SK-N-SH treated with all-trans-retinoic acid at 6 μM for 48 hours (cell line): ENCODE data around the gene AGBL5.
A peak's percentile ranks its signal among the peaks of the same experiment; 100 is the strongest.

Source experiments
- ATAC-seq: fragments of 200-7000 bp; cut with Tn5 transposase; 3 replicates; pipeline ENCODE4 v1.9.1; 2020; ENCODE audit warnings: mild to moderate bottlenecking, moderate library complexity
- ARNTL ChIP-seq: fragments of 450-650 bp; formaldehyde crosslinking; IDR thresholded peaks from 2 replicates; pipeline ENCODE4 v1.5.0; 2020; ENCODE audit warnings: low read depth, mild to moderate bottlenecking, moderate library complexity, borderline replicate concordance
- BACH2 ChIP-seq: fragments of 250-450 bp; sonication (Bioruptor Pico); IDR thresholded peaks from 2 replicates; pipeline ENCODE4 v1.9.0; 2021; ENCODE audit warnings: mild to moderate bottlenecking, borderline replicate concordance
- CSDC2 ChIP-seq: fragments of 250-450 bp; sonication (Bioruptor Pico); IDR thresholded peaks from 2 replicates; pipeline ENCODE4 v1.5.0; 2020; ENCODE audit warnings: mild to moderate bottlenecking, moderate library complexity
- ESRRG ChIP-seq: fragments of 250-450 bp; sonication (Bioruptor Pico); IDR thresholded peaks from 2 replicates; pipeline ENCODE4 v1.6.1; 2021; ENCODE audit warnings: mild to moderate bottlenecking
- GLIS3 ChIP-seq: fragments of 250-450 bp; sonication (Bioruptor Pico); IDR thresholded peaks from 2 replicates; pipeline ENCODE4 v1.5.0; 2020; ENCODE audit warnings: mild to moderate bottlenecking, moderate library complexity
- ISL1 ChIP-seq: fragments of 250-450 bp; sonication (Bioruptor Pico); IDR thresholded peaks from 2 replicates; pipeline ENCODE4 v2.1.2; 2022; ENCODE audit warnings: mild to moderate bottlenecking, moderate library complexity
- OSR1 ChIP-seq: fragments of 250-450 bp; sonication (Bioruptor Pico); IDR thresholded peaks from 2 replicates; pipeline ENCODE4 v1.8.0; 2022; ENCODE audit warnings: moderate library complexity, mild to moderate bottlenecking, inconsistent platforms
- PPARA ChIP-seq: fragments of 250-450 bp; sonication (Bioruptor Pico); IDR thresholded peaks from 2 replicates; pipeline ENCODE4 v1.5.0; 2020; ENCODE audit warnings: mild to moderate bottlenecking, borderline replicate concordance
- SNAI2 ChIP-seq: fragments of 250-450 bp; sonication (Bioruptor Pico); IDR thresholded peaks from 2 replicates; pipeline ENCODE4 v1.5.0; 2020; ENCODE audit warnings: mild to moderate bottlenecking, moderate library complexity
- TCF4 ChIP-seq: fragments of 250-450 bp; sonication (Bioruptor Pico); IDR thresholded peaks from 2 replicates; pipeline ENCODE4 v1.8.0; 2021; ENCODE audit warnings: mild to moderate bottlenecking, moderate library complexity, borderline replicate concordance
- TOX ChIP-seq: fragments of 250-450 bp; sonication (Bioruptor Pico); IDR thresholded peaks from 2 replicates; pipeline ENCODE4 v1.8.0; 2021; ENCODE audit warnings: mild to moderate bottlenecking, moderate library complexity, borderline replicate concordance
- ZC3H10 ChIP-seq: fragments of 250-450 bp; sonication (Bioruptor Pico); IDR thresholded peaks from 2 replicates; pipeline ENCODE4 v1.5.1; 2021; ENCODE audit warnings: mild to moderate bottlenecking, moderate library complexity
- ZFP3 ChIP-seq: fragments of 250-450 bp; sonication (Bioruptor Pico); IDR thresholded peaks from 2 replicates; pipeline ENCODE4 v1.5.0; 2020; ENCODE audit warnings: mild to moderate bottlenecking, moderate library complexity
- ZFP30 ChIP-seq: fragments of 450-650 bp; formaldehyde crosslinking; IDR thresholded peaks from 2 replicates; pipeline ENCODE4 v1.5.0; 2022; ENCODE audit warnings: mild to moderate bottlenecking, moderate library complexity
- ZNF565 ChIP-seq: fragments of 450-650 bp; formaldehyde crosslinking; conservative IDR thresholded peaks from 2 replicates; pipeline ENCODE4 v1.5.0; 2020; ENCODE audit warnings: low read depth, mild to moderate bottlenecking, moderate library complexity
- ZNF70 ChIP-seq: fragments of 450-650 bp; formaldehyde crosslinking; IDR thresholded peaks from 2 replicates; pipeline ENCODE4 v1.5.0; 2020; ENCODE audit warnings: mild to moderate bottlenecking, moderate library complexity
- ZNF8 ChIP-seq: fragments of 450-650 bp; formaldehyde crosslinking; IDR thresholded peaks from 2 replicates; pipeline ENCODE4 v1.5.0; 2020; ENCODE audit warnings: mild to moderate bottlenecking, moderate library complexity
- TF ChIP-seq, protein P1 (sequence below): fragments of 250-450 bp; sonication (Bioruptor Pico); IDR thresholded peaks from 2 replicates; pipeline ENCODE4 v1.8.0; 2021; ENCODE audit warnings: low read depth, mild to moderate bottlenecking, moderate library complexity, borderline replicate concordance
- TF ChIP-seq, protein P2 (sequence below): fragments of 250-450 bp; sonication (Bioruptor Pico); IDR thresholded peaks from 2 replicates; pipeline ENCODE4 v1.8.0; 2020; ENCODE audit warnings: mild to moderate bottlenecking, moderate library complexity, borderline replicate concordance
- TF ChIP-seq, protein P3 (sequence below): fragments of 250-450 bp; sonication (Bioruptor Pico); IDR thresholded peaks from 2 replicates; pipeline ENCODE4 v1.5.1; 2021; ENCODE audit warnings: mild to moderate bottlenecking, moderate library complexity
- TF ChIP-seq, protein P4 (sequence below): fragments of 250-450 bp; sonication (Bioruptor Pico); IDR thresholded peaks from 2 replicates; pipeline ENCODE4 v1.5.0; 2020; ENCODE audit warnings: mild to moderate bottlenecking, moderate library complexity

Gene AGBL5

DNA sequence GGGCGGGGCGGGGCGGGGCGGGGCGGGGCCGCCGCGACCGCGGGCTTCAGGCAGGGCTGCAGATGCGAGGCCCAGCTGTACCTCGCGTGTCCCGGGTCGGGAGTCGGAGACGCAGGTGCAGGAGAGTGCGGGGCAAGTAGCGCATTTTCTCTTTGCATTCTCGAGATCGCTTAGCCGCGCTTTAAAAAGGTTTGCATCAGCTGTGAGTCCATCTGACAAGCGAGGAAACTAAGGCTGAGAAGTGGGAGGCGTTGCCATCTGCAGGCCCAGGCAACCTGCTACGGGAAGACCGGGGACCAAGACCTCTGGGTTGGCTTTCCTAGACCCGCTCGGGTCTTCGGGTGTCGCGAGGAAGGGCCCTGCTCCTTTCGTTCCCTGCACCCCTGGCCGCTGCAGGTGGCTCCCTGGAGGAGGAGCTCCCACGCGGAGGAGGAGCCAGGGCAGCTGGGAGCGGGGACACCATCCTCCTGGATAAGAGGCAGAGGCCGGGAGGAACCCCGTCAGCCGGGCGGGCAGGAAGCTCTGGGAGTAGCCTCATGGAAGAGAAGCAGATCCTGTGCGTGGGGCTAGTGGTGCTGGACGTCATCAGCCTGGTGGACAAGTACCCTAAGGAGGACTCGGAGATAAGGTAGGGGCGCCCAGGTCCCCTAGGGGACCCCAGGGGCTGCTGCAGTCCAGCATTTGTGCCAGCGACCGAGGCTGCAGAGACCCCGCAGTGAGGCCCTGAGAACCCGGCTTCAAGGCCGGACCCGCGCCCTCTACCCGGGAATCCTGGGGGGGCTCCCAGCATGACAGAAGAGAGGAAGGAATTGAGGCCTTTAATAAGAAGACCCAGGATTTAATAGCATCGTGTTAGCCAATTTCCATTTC lies 35.5 kb downstream of the AGBL5 start, which contains the start of gene KHK:
Gene KHK, plus strand, starts transcription at position 49 of the 870 bp plus-strand sequence. Its CDS starts 488 bp downstream, at position 537.
- TF ChIP-seq, protein P1, sequence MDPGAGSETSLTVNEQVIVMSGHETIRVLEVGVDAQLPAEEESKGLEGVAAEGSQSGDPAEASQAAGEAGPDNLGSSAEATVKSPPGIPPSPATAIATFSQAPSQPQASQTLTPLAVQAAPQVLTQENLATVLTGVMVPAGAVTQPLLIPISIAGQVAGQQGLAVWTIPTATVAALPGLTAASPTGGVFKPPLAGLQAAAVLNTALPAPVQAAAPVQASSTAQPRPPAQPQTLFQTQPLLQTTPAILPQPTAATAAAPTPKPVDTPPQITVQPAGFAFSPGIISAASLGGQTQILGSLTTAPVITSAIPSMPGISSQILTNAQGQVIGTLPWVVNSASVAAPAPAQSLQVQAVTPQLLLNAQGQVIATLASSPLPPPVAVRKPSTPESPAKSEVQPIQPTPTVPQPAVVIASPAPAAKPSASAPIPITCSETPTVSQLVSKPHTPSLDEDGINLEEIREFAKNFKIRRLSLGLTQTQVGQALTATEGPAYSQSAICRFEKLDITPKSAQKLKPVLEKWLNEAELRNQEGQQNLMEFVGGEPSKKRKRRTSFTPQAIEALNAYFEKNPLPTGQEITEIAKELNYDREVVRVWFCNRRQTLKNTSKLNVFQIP (CRISPR knock-in tag) = no peak
- TF ChIP-seq ZC3H10 (no peak), ISL1 (CRISPR knock-in tag) (no peak)
- TF ChIP-seq, all 23 proteins: peak for 0
- peak; percentile 49 for ATAC-seq

DNA sequence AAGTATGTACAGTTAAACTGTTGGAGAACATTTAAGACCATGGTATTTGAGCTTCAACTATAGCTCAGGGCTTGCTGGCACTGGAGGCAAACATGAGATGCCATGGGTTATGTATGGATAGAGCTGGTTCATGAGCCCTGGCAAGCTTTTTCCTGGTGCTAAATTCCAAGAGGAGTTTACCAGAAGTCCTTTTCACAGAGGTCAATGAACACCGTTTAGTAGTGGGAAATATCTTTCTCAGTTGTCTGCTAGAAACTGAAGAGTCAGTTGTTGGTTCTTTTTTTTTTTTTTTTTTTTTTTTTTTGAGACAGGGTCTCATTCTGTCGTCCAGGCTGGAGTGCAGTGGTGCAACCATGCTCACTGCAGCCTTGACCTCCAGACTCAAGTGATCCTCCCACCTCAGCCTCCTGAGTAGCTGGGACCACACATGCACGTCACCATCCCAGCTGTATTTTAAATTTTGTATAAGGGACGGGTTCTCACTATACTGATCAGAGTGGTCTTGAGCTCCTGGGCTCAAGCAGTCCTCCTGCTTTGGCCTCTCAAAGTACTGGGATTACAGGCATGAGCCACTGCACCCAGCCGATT lies 36.4 kb downstream of the AGBL5 start:
- TF ChIP-seq, protein P2, sequence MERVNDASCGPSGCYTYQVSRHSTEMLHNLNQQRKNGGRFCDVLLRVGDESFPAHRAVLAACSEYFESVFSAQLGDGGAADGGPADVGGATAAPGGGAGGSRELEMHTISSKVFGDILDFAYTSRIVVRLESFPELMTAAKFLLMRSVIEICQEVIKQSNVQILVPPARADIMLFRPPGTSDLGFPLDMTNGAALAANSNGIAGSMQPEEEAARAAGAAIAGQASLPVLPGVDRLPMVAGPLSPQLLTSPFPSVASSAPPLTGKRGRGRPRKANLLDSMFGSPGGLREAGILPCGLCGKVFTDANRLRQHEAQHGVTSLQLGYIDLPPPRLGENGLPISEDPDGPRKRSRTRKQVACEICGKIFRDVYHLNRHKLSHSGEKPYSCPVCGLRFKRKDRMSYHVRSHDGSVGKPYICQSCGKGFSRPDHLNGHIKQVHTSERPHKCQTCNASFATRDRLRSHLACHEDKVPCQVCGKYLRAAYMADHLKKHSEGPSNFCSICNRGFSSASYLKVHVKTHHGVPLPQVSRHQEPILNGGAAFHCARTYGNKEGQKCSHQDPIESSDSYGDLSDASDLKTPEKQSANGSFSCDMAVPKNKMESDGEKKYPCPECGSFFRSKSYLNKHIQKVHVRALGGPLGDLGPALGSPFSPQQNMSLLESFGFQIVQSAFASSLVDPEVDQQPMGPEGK (CRISPR knock-in tag) = no peak
- TF ChIP-seq ESRRG (CRISPR knock-in tag) (no peak), GLIS3 (CRISPR knock-in tag) (no peak), TOX (CRISPR knock-in tag) (no peak), ZNF8 (CRISPR knock-in tag) (no peak), SNAI2 (no peak), ZC3H10 (no peak), OSR1 (CRISPR knock-in tag) (no peak), ZFP30 (CRISPR knock-in tag) (no peak), ZFP3 (CRISPR knock-in tag) (no peak), TCF4 (CRISPR knock-in tag) (no peak), ZNF565 (CRISPR knock-in tag) (no peak), CSDC2 (CRISPR knock-in tag) (no peak), ARNTL (no peak), ZNF70 (CRISPR knock-in tag) (no peak)
- TF ChIP-seq, protein P3, sequence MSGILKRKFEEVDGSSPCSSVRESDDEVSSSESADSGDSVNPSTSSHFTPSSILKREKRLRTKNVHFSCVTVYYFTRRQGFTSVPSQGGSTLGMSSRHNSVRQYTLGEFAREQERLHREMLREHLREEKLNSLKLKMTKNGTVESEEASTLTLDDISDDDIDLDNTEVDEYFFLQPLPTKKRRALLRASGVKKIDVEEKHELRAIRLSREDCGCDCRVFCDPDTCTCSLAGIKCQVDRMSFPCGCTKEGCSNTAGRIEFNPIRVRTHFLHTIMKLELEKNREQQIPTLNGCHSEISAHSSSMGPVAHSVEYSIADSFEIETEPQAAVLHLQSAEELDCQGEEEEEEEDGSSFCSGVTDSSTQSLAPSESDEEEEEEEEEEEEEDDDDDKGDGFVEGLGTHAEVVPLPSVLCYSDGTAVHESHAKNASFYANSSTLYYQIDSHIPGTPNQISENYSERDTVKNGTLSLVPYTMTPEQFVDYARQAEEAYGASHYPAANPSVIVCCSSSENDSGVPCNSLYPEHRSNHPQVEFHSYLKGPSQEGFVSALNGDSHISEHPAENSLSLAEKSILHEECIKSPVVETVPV = no peak
- TF ChIP-seq, protein P4, sequence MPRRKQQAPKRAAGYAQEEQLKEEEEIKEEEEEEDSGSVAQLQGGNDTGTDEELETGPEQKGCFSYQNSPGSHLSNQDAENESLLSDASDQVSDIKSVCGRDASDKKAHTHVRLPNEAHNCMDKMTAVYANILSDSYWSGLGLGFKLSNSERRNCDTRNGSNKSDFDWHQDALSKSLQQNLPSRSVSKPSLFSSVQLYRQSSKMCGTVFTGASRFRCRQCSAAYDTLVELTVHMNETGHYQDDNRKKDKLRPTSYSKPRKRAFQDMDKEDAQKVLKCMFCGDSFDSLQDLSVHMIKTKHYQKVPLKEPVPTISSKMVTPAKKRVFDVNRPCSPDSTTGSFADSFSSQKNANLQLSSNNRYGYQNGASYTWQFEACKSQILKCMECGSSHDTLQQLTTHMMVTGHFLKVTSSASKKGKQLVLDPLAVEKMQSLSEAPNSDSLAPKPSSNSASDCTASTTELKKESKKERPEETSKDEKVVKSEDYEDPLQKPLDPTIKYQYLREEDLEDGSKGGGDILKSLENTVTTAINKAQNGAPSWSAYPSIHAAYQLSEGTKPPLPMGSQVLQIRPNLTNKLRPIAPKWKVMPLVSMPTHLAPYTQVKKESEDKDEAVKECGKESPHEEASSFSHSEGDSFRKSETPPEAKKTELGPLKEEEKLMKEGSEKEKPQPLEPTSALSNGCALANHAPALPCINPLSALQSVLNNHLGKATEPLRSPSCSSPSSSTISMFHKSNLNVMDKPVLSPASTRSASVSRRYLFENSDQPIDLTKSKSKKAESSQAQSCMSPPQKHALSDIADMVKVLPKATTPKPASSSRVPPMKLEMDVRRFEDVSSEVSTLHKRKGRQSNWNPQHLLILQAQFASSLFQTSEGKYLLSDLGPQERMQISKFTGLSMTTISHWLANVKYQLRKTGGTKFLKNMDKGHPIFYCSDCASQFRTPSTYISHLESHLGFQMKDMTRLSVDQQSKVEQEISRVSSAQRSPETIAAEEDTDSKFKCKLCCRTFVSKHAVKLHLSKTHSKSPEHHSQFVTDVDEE (CRISPR knock-in tag) = no peak
- TF ChIP-seq, protein P1 (CRISPR knock-in tag) = no peak
- no peak for ATAC-seq

DNA sequence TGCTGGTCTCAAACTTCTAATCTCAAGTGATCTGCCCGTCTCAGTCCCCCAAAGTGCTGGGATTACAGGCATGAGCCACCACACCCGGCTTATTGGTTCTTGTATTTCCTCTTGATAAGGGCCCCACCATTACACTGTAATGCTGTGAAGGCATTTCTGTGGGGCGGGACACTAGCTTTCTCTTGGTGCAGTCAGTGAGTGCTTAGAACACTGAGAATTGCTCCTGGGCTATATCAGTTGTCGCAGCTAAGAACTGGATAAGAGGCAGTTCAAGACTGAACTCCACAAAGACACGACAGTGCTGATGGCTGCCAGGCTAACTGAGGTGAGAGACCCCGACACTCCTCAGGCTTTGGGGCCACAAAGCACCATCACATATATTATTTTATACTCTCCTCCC lies 37.2 kb downstream of the AGBL5 start:
- TF ChIP-seq, protein P3 = no peak
- TF ChIP-seq ZFP30 (CRISPR knock-in tag) = no peak
- TF ChIP-seq PPARA (CRISPR knock-in tag) = no peak
- no peak for TF ChIP-seq OSR1 (CRISPR knock-in tag)
- TF ChIP-seq ZNF70 (CRISPR knock-in tag) = no peak
- no peak for TF ChIP-seq TOX (CRISPR knock-in tag)
- no peak for TF ChIP-seq BACH2
- TF ChIP-seq, protein P2 (CRISPR knock-in tag) = no peak
- no peak for TF ChIP-seq ZFP3 (CRISPR knock-in tag)
- TF ChIP-seq ZC3H10 = no peak
- TF ChIP-seq ESRRG (CRISPR knock-in tag) = no peak
- TF ChIP-seq ARNTL = no peak
- ATAC-seq = no peak
